NCI-H1694 (cell line): ENCODE data around the gene CADPS.

Source experiments
- DNase-seq: peaks from one replicate; lab custom pipeline; 2025; lab: John Stamatoyannopoulos, UW

Gene CADPS

DNA sequence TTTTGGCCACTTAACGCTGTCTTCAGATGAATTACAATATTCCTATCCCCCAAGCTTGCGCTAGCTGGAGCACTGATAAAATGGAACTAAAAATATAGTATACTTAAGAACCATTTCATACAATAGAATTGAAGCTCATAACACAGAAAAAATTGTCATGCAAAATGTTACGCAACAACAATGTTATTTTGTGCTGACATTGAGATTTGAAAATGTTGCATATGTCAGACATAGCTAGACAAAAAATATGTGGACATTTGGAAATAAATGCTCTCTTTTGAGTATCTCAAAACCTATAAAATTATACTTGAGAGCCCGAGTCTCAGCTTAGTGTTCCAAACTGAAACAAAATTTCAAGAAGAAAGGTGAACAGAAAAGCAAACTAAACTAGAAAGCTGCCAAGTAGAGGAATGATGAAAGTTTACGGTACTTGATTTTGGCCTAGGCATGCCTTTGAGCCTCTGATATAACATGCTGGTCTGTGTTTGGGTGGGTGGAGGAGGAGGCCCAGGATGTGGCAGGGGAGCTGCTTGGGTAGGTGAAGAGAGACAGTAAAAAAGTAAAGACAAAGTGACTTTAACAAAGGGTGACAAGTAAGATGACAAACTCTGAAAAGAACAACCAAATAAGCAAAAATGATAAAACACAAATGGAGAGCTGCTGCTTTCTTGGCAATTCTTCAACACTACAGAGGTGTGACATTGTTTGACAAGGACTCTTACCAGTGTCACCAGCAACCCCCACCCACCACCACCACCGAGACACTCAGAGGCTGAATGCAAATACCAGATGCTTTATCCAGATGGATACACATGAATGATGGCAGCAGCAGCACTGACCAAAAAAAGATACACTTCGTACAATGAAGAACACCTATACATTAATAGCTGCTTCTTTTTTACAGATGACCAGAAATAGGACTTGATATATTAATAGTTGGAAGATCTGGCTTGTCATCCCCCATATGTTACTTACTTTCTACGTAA lies 372.6 kb downstream of the CADPS start:
- peak; percentile 26 for DNase-seq

- no peak for DNase-seq
Observed at GRCh38 chr3:62501289-62501668, 373.9 kb downstream of the CADPS start.

DNA sequence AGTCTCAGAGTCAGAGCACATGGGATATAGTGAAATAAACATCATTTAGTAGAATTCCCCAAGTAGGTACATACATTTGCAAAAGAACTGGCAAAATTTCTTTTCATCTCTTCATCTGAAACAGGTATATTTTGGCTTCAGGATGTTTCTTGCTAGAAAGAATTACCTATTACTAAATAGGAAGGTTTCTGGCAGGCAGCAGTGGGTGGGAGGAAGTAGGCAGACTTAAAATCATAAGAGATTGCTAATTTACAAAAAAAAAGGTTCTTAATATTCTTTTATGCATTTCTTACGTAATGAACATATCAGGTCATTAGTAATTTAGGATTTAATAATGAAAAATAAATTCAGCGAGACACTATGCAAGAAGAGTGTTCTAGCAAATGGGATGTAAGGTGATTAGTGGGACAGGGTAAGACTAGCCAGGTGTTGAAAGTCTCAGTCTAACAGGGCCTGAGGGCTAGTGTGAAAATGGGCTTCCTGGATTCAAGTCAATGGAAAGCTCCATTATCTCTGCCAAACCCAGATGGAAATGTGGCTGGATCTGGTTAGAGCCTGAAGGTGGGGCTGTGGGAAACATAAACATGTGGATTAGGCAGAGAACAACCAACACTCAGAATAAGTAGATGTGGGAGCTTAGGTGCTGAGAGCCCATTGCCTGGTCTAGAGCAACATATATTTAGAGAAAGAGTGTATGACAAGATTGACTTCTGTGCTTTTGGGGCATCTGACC lies 374.5 kb downstream of the CADPS start:
- no peak for DNase-seq

DNA sequence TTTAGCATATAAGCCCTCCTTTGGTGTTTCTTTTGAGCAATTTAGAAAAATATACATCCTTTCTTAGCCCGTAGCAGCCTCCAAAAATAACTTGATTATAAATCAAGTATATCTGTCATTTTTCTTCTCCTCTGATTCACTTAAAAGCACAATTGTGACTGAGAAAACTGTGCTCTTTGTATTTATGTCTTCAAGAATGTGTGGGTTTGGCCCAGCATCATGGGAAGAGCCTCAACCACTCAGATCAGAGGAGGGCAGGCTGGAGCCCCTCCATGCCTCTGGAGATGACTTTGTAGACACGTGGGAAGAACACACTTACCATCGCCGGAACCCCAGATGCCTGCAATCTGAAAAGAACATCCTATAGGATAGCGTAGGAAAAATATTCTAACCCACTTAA lies 378.1 kb downstream of the CADPS start:
- no peak for DNase-seq

GRCh38 chr3:62496503-62496902 lies 378.7 kb downstream of the CADPS start:
- DNase-seq = no peak

DNA sequence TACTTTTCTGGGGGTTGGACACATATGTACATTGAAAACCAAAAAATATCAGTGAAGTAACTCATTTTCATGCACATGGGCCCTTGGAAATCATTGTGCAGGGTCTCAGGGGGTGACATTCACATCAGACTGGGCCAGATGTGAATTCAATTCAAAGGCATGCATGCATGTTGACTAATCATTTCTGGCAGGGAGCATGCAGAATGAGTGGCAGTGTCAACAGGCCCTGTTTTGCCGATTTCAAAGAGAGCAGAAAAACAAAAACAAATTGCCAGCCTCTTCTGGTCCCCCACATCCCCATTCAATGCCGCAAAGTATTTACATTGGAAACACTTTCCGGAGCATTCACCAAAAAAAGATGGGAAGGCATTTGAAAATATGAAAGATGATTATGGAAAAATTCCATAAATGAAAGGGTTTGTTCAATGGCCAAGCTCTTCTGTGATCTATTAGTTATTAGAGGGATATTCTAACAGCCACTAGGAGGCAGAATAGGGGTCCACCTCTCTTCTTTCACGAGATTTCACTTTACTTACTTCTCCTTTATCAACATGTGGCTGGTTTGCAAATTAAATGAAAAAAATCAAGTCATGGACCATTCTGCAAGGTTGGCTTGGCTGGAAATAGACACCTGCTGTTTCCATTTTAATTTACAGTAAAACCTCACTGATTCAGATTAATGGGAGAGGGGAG lies 382.0 kb downstream of the CADPS start:
- no peak for DNase-seq

- DNase-seq = no peak
Observed at GRCh38 chr3:62482961-62483360, 392.3 kb downstream of the CADPS start.

- DNase-seq = no peak
Observed at GRCh38 chr3:62481962-62482361, 393.3 kb downstream of the CADPS start.

DNA sequence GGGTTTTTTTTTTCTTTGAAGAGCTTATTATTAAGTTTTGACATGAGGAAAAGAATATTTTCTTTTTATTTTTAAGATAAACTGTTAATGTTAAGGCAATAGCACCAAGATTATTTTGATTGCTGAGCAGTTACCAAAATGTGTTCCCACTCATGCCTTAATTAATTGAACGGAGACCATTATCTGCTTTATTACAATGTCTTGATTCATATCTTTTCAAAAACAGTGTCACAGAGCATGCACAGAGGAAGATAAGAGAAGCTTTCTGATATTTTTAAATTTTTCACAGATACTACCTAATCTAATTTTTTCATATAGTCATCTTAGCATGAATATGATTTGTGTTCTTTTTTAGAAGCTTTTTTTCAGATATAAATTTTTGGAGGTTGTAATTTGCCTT lies 395.2 kb downstream of the CADPS start:
- DNase-seq = no peak

GRCh38 chr3:62479326-62479725 lies 395.9 kb downstream of the CADPS start:
- DNase-seq = peak; percentile 22

GRCh38 chr3:62475306-62475705 lies 399.9 kb downstream of the CADPS start:
- DNase-seq = no peak

DNA sequence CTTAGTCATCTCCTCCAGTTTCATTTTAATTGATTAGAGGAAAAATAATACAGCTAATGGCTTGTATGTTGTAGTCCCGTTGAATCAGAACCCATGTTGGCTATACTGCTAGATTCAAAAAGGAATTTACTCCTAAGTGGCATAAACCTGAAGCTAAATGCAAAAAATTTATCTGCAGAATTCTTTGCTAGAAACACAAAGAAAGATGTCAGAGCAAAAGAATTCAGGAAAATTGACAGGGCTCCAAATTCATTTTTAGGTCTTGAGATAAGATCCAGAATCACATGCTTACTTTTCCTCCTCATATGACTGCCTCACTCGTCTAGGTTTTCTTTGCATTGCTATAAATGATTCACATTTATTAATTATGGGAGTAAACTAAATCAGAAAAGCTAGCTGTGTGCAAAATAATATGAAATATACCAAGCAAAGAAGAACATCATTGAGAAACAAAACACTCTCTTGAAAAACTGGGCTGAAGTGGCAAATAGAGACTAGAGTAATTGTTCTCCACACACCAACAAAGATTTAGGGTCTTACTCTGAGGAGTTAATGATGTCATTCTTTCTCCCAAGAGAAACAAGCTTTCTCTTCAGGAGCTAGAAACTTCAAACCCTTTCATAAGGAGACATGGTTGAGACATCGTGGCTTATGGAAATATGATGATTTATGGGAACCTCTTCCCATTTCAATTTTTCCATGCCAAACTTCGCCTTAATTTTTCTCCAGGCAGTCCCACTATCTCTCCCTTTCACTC lies 407.1 kb downstream of the CADPS start:
- no peak for DNase-seq

- no peak for DNase-seq
Observed at GRCh38 chr3:62462788-62463187, 412.4 kb downstream of the CADPS start.

- DNase-seq = no peak
Observed at GRCh38 chr3:62462104-62462762, 413.0 kb downstream of the CADPS start.

DNA sequence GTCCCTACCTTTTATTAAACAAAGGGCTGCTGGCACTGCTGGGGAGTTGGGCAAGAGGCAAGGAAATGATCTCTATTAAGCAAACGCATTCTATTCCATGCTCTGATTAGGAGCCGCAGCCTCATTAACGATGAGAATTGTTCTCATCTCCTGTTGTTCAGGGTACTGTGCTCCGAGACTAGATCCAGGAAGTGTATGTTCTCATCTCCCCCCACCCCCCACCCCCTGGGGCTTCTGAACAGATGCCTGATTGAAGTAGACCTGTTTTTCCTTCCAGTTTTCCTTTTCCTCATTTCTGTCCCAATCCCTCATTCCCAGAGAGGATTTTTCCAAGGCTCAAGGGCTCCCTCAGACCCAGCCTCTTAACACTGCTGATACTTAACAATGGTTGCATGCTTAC lies 420.3 kb downstream of the CADPS start:
- no peak for DNase-seq

DNA sequence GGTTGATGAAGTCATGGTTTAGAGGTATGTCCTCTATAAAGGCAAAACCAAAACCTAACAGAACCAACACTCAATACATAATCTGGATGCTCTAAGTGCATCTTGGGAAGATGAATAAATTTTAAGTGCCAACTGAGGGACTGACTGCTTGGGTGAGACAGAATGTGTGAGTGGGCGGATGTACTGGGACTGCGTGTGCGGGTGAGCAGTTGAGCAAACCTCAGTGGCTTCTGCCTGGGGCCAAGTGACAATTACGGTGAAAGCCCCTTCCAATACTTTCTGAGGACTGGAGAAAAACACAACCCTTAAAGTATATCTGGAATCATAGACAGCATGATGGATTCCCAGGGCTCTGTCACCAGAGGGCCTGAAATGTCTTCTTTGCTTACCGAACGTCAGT lies 421.8 kb downstream of the CADPS start:
- DNase-seq = no peak

DNA sequence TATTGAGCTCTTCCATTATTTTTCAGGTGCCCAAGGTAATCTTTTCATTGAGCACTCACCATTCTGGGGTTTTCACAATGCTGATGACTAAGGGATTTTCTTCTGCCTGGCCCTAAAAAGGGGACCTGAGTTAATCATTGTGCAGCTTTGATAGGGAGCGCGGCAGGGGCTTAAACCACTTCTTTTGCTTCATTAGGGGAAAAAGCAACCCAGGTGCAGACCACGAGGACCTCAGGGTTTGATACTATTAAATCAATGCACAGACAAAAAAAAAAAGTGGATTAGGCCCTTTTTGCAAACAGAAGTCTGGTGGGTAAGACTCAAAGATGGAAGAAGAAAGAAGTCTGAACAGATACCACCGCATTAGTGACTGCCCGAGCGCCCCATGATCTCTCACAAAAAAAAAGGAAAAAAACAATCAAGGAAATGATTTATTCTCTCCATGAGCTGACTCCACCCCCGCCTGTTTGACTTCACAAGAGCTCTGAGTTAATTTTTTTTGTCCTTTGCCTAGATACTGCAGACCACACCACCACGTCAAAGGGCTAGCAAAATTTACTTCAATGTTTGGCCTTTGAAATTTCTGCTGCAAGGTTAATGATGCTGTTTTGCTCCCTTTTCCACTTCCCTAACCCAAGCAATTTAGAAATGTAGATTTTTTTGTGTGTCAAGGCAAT lies 423.9 kb downstream of the CADPS start:
- no peak for DNase-seq

- no peak for DNase-seq
Observed at GRCh38 chr3:62446337-62446940, 428.8 kb downstream of the CADPS start.

- no peak for DNase-seq
Observed at GRCh38 chr3:62445275-62445674, 429.9 kb downstream of the CADPS start.

DNA sequence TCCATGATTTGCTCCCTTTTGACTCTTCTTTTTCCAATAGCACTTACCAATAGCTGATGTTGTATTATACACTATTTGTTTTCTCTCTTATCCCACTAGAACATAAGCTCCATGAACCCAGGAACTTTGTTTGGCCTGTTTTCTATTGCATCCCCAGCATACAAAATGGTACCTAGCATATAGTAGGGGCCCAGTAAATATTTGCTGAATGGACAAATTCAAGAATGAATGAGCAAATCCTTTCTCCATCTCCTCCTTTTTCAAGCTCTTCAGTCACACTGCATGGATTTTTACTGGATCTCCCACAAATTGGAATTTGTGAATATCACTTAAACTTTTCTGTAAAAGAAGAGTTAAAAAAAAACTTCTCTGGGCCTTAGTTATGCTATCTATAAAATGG lies 435.2 kb downstream of the CADPS start:
- no peak for DNase-seq
